H1 (cell line): ENCODE results near the gene NFE2L2. TPM values are rescaled to one million over a fixed set of nuclear protein-coding genes. Genes with fewer than 3 reads are reported as not detected.

Experiments
- CTCF ChIA-PET: fragments of 300-600 bp; sonication (Branson Sonifier 250); formaldehyde crosslinking; loops from one replicate; lab custom pipeline; 2021; ENCODE audit not compliant: partially characterized antibody; lab: Charles Lee
- POLR2A ChIA-PET: fragments of 300-600 bp; sonication (Branson Sonifier 250); formaldehyde crosslinking; loops from one replicate; lab custom pipeline; 2021; ENCODE audit warnings: inconsistent platforms; ENCODE audit not compliant: partially characterized antibody; lab: Charles Lee
- DNase-seq, 2 experiments: peaks; one replicate each; pipeline versions ENCODE4 v3.0.0 to v3.0.0-alpha.2; 2010 to 2022; ENCODE audit warnings: low spot score in 2 of 2, low read depth in 1 of 2, mixed read lengths in 1 of 2
- FAIRE-seq: peaks from 2 replicates; lab custom pipeline; 2011; peaks lifted over from hg19 to GRCh38; lab: Jason Lieb, UNC
- H2AFZ ChIP-seq: 2 replicates; pipeline ENCODE4 v1.8.1; 2012; ENCODE audit warnings: low read length, inconsistent platforms
- H2AK5ac ChIP-seq: 2 replicates; pipeline ENCODE4 v1.6.1; 2013; ENCODE audit warnings: low read depth, low read length
- H2BK120ac ChIP-seq: replicated peaks from 2 replicates; pipeline ENCODE3; 2013; ENCODE audit warnings: low read depth, low read length, inconsistent platforms
- H2BK12ac ChIP-seq: 2 replicates; pipeline ENCODE4 v1.6.1; 2013; ENCODE audit warnings: low read depth, low read length
- H2BK15ac ChIP-seq: 2 replicates; pipeline ENCODE4 v1.6.1; 2013; ENCODE audit warnings: low read length
- H2BK20ac ChIP-seq: 2 replicates; pipeline ENCODE4 v1.6.1; 2013; ENCODE audit warnings: low read length
- H2BK5ac ChIP-seq: 2 replicates; pipeline ENCODE4 v1.6.1; 2013; ENCODE audit warnings: low read depth, low read length
- H3K14ac ChIP-seq: 2 replicates; pipeline ENCODE4 v1.6.1; 2013; ENCODE audit warnings: inconsistent platforms; ENCODE audit not compliant: insufficient read length
- H3K18ac ChIP-seq: 2 replicates; pipeline ENCODE4 v1.6.1; 2013; ENCODE audit warnings: low read length; ENCODE audit errors: extremely low read depth
- H3K23ac ChIP-seq: 2 replicates; pipeline ENCODE4 v1.6.1; 2013; ENCODE audit warnings: inconsistent platforms; ENCODE audit not compliant: insufficient read length
- H3K23me2 ChIP-seq: 2 replicates; pipeline ENCODE4 v1.6.1; 2013; ENCODE audit warnings: low read depth, low read length
- H3K27ac ChIP-seq: 2 replicates; pipeline ENCODE4 v1.6.1; 2011; ENCODE audit warnings: low read depth, low read length, inconsistent platforms
- H3K27me3 ChIP-seq, 4 experiments: replicated peaks in 1 of 4; 1 replicate in 1 of 4; 2 replicates in 3 of 4; pipeline versions ENCODE4 v1.6.1 to v1.8.1; 2011 to 2013; ENCODE audit warnings: low read length in 3 of 4, mild to moderate bottlenecking in 3 of 4, inconsistent platforms in 2 of 4, mixed read lengths in 2 of 4, moderate library complexity in 1 of 4; ENCODE audit not compliant: control insufficient read depth in 3 of 4, insufficient read depth in 3 of 4; ENCODE audit errors: extremely low read depth in 1 of 4
- H3K36me3 ChIP-seq, 4 experiments: 2 replicates each; pipeline versions ENCODE4 v1.6.1 to v1.8.1; 2011 to 2013; ENCODE audit warnings: mild to moderate bottlenecking in 4 of 4, low read length in 3 of 4, moderate library complexity in 2 of 4, control low read depth in 1 of 4, inconsistent platforms in 1 of 4; ENCODE audit not compliant: insufficient read depth in 4 of 4, control insufficient read depth in 2 of 4
- H3K4ac ChIP-seq: replicated peaks from 2 replicates; pipeline ENCODE3; 2013; ENCODE audit warnings: low read length, low read depth, mixed read lengths, inconsistent platforms; ENCODE audit not compliant: insufficient read length
- H3K4me1 ChIP-seq, 4 experiments: replicated peaks in 1 of 4; 1 replicate in 1 of 4; 2 replicates in 3 of 4; pipeline versions ENCODE4 v1.6.1 to v1.8.1; 2011 to 2013; ENCODE audit warnings: low read length in 3 of 4, inconsistent platforms in 2 of 4, mixed read lengths in 1 of 4; ENCODE audit not compliant: insufficient read depth in 4 of 4, control insufficient read depth in 3 of 4
- H3K4me2 ChIP-seq, 2 experiments: 2 replicates each; pipeline versions ENCODE4 v1.6.1 to v1.8.1; 2011 to 2013; ENCODE audit warnings: low read depth in 2 of 2, low read length in 2 of 2, control low read depth in 1 of 2, inconsistent platforms in 1 of 2, mild to moderate bottlenecking in 1 of 2; ENCODE audit not compliant: insufficient read depth in 1 of 2
- H3K4me3 ChIP-seq, 4 experiments: fragments of 200-600, 300-600 bp in 1 of 4; sonication (generic), shearing (Covaris generic), sonication (Bioruptor Twin) in 1 of 4; 2 replicates each; pipeline versions ENCODE4 v1.5.1 to v1.8.1; 2011 to 2016; ENCODE audit warnings: low read length in 4 of 4, low read depth in 3 of 4, control low read depth in 2 of 4, inconsistent platforms in 2 of 4, mild to moderate bottlenecking in 2 of 4, mixed read lengths in 1 of 4, moderate library complexity in 1 of 4; ENCODE audit not compliant: insufficient read depth in 2 of 4; ENCODE audit errors: extremely low read depth in 1 of 4
- H3K56ac ChIP-seq: replicated peaks from 2 replicates; pipeline ENCODE3; 2013; ENCODE audit warnings: low read depth, mild to moderate bottlenecking, mixed read lengths, low read length, inconsistent platforms; ENCODE audit not compliant: insufficient read length
- H3K79me1 ChIP-seq: 2 replicates; pipeline ENCODE4 v1.6.1; 2013; ENCODE audit warnings: low read depth, low read length, control low read depth
- H3K79me2 ChIP-seq, 2 experiments: 2 replicates each; pipeline versions ENCODE4 v1.6.1 to v1.8.1; 2012 to 2013; ENCODE audit warnings: low read length in 2 of 2, mild to moderate bottlenecking in 2 of 2, inconsistent platforms in 1 of 2; ENCODE audit not compliant: insufficient read depth in 2 of 2, control insufficient read depth in 1 of 2
- H3K9ac ChIP-seq, 4 experiments: replicated peaks in 1 of 4; 1 replicate in 1 of 4; 2 replicates in 3 of 4; pipeline versions ENCODE4 v1.6.1 to v1.8.1; 2011 to 2013; ENCODE audit warnings: low read depth in 3 of 4, low read length in 3 of 4, control low read depth in 2 of 4, mild to moderate bottlenecking in 2 of 4, moderate library complexity in 2 of 4, inconsistent platforms in 1 of 4; ENCODE audit errors: extremely low read depth in 1 of 4
- H3K9me3 ChIP-seq, 2 experiments: 2 replicates each; pipeline versions ENCODE4 v1.6.1 to v1.8.1; 2012 to 2013; ENCODE audit warnings: mild to moderate bottlenecking in 2 of 2, moderate library complexity in 2 of 2, control low read depth in 1 of 2, inconsistent platforms in 1 of 2, low read depth in 1 of 2, low read length in 1 of 2, mixed read lengths in 1 of 2; ENCODE audit not compliant: insufficient read depth in 2 of 2
- H4K20me1 ChIP-seq, 2 experiments: replicated peaks in 1 of 2; 2 replicates each; pipeline versions ENCODE3 to v1.8.1; 2011 to 2013; ENCODE audit warnings: inconsistent platforms in 2 of 2, low read length in 2 of 2, mild to moderate bottlenecking in 1 of 2; ENCODE audit not compliant: insufficient read depth in 2 of 2, control insufficient read depth in 1 of 2
- H4K5ac ChIP-seq: 2 replicates; pipeline ENCODE4 v1.6.1; 2013; ENCODE audit warnings: low read length, low read depth, mixed read lengths, inconsistent platforms; ENCODE audit not compliant: insufficient read length
- H4K8ac ChIP-seq: 2 replicates; pipeline ENCODE4 v1.8.0; 2013; ENCODE audit warnings: mild to moderate bottlenecking, moderate library complexity, low read length, inconsistent platforms; ENCODE audit not compliant: insufficient read depth; ENCODE audit errors: extremely low read depth
- H4K91ac ChIP-seq: replicated peaks from 2 replicates; pipeline ENCODE3; 2013; ENCODE audit warnings: low read length, mixed read lengths, inconsistent platforms; ENCODE audit not compliant: insufficient read length
- CBX8 ChIP-seq: fragments of 300-800, 300-1000 bp; sonication (generic); IDR thresholded peaks from 2 replicates; pipeline ENCODE4 v1.7.1; 2016; ENCODE audit warnings: low read depth, low read length, borderline replicate concordance
- RBBP5 ChIP-seq: IDR thresholded peaks from 2 replicates; pipeline ENCODE4 v1.7.1; 2012; ENCODE audit warnings: low read depth, mild to moderate bottlenecking, inconsistent platforms, low read length, moderate library complexity, borderline replicate concordance
- TAF1 ChIP-seq: IDR thresholded peaks from 2 replicates; pipeline ENCODE4 v1.6.1; 2011; ENCODE audit warnings: mild to moderate bottlenecking, low read depth, low read length
- YY1 ChIP-seq: IDR thresholded peaks from 2 replicates; pipeline ENCODE4 v1.6.1; 2011; ENCODE audit warnings: low read depth, mild to moderate bottlenecking, low read length
- WGBS, 2 experiments: shearing (Covaris generic) in 1 of 2; methylation state at CpG; one replicate each; pipeline versions ENCODE4 v1.1.6 to v1.1.7; 2013 to 2015; ENCODE audit warnings: low lambda C conversion rate in 2 of 2, mixed read lengths in 2 of 2, inconsistent platforms in 1 of 2, low coverage in 1 of 2, missing lambda C conversion rate in 1 of 2; ENCODE audit not compliant: insufficient replicate concordance in 2 of 2, insufficient coverage in 1 of 2, insufficient read length in 1 of 2; ENCODE audit errors: extremely low coverage in 1 of 2, missing lambda C conversion rate in 1 of 2; 5-methylcytosine and 5-hydroxymethylcytosine counted together
- polyA plus RNA-seq, 7 experiments: library from polyadenylated mRNA; depleted of rRNA in 3 of 7; stranded (reverse) in 5 of 7; unstranded in 2 of 7; fragments of >200 nt in 5 of 7; fragments of 200-250 nt in 2 of 7; gene quantifications; 1 replicate in 5 of 7; 2 replicates in 1 of 7; 4 replicates in 1 of 7; pipeline versions ENCODE4 v1.2.1 to v1.2.3, GENCODE V29; 2011 to 2013; ENCODE audit warnings: missing spikeins in 2 of 7, mixed read lengths in 2 of 7
- total RNA-seq: library from RNA; stranded (reverse); fragmentation: NEBNext Ultra II Directional; extraction: Animal tissue kit (Norgen Biotek cat#: 25700); gene quantifications from 2 replicates; pipeline ENCODE4 v1.2.1, GENCODE V29; 2021

Gene NFE2L2
- total and polyA plus RNA-seq, 2 of the 8 experiments (the other 6 are each of a cell fraction or from before 2014, with no cell fraction given): 33.2 to 34.5 TPM

- Histone ChIP-seq H3K14ac (no peak overlapping the region), H3K9me3 (peaks cover 3 to 4% of the 10 kb centered on the region in 2 experiments), H3K9ac (peak overlapping the region in 3 of 4 experiments; percentile 84 to 94 (median 88); a peak in 5 of 7 replicates), H4K8ac (no peak overlapping the region), H2BK5ac (0 out of 2 replicates have a peak overlapping the region, but pooled peaks have one; percentile 81), H3K79me2 (peaks cover 11 to 53% of the 10 kb centered on the region in 2 experiments), H2AFZ (no peak overlapping the region), H3K36me3 (peaks cover 0 to 3% (median 0%) of the 10 kb centered on the region in 4 experiments; a peak in 1 of 8 replicates), H3K56ac (no peak overlapping the region)
- CTCF ChIA-PET: interaction anchor here (1.0 to 4.2 kb wide), 12 partner anchors 9 to 152 kb away, joined by 3 to 32 read pairs (median 8); no protein-coding TSS in a partner anchor
- no peak for FAIRE-seq
- TF ChIP-seq TAF1: no peak
- no peak for TF ChIP-seq RBBP5
- TF ChIP-seq YY1: no peak
- TF ChIP-seq CBX8: no peak
- TF ChIP-seq, all 59 proteins: peak for 0
- H3K4ac ChIP-seq: no peak overlapping the region
- 20% methylated on average over 6 of the region's 6 CpGs; no CpG with 5 or more reads in 1 of the 2 experiments for WGBS, 2 experiments
- peaks cover 6% of the 10 kb centered on the region for H3K23me2 ChIP-seq
- H3K18ac ChIP-seq: no peak overlapping the region
- no peak overlapping the region for H2BK12ac ChIP-seq
- no peak overlapping the region for H3K23ac ChIP-seq
- H2BK15ac ChIP-seq: no peak overlapping the region
- H2BK20ac ChIP-seq: no peak overlapping the region
- no peak overlapping the region for H2AK5ac ChIP-seq
- no peaks in the 10 kb centered on the region for H3K27me3 ChIP-seq
- no peak overlapping the region for H2BK120ac ChIP-seq
- no peak overlapping the region for H4K91ac ChIP-seq
- H4K5ac ChIP-seq: no peak overlapping the region
- peak overlapping the region; percentile 61 to 69 for H3K4me2 ChIP-seq
- H3K79me1 ChIP-seq: no peaks in the 10 kb centered on the region
- POLR2A ChIA-PET: interaction anchor here (0.6 to 5.4 kb wide), 22 partner anchors 10 to 525 kb away, joined by 3 to 74 read pairs (median 10); partner anchors contain the start of genes AGPS and HNRNPA3
- 0 out of 2 replicates have a peak overlapping the region, but pooled peaks have one; percentile 78 for H3K27ac ChIP-seq
- peaks cover 0 to 2% (median 2%) of the 10 kb centered on the region in 4 experiments; a peak in 3 of 7 replicates for H3K4me1 ChIP-seq
- DNase-seq: no peak
- H4K20me1 ChIP-seq: peaks cover 3 to 4% of the 10 kb centered on the region in 2 experiments
- peak overlapping the region; percentile 71 to 82 (median 78) for H3K4me3 ChIP-seq
These were observed 1.5 kb downstream of the NFE2L2 start for GRCh38 chr2:177262958-177263450.
